Measurements from ENCODE around the gene HACD3.
"Not testable (repeated sequence)": the region's sequence is repeated elsewhere in the genome, so short reads cannot be mapped to it uniquely, and the experiment has no call there.

The HACD3 gene

GRCh38 chr15:65549288-65549687, 19.0 kb downstream of the HACD3 start:
- not testable (repeated sequence) for DNase-seq (ENCODE audit: low read depth)

GRCh38 chr15:65550681-65551098, 20.4 kb downstream of the HACD3 start:
- no peak for DNase-seq (ENCODE audit: low read depth)

GRCh38 chr15:65551183-65551582, 20.9 kb downstream of the HACD3 start:
- DNase-seq (ENCODE audit: low read depth) = no peak

DNA sequence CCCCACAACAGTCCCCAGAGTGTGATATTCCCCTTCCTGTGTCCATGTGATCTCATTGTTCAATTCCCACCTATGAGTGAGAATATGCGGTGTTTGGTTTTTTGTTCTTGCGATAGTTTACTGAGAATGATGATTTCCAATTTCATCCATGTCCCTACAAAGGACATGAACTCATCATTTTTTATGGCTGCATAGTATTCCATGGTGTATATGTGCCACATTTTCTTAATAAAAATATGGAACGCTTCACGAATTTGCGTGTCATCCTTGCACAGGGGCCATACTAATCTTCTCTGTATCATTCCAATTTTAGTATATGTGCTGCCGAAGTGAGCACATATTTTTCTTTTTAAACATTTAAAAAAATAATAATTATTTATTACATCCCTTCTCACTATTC, 22.6 kb downstream of the HACD3 start:
- not testable (repeated sequence) for DNase-seq (ENCODE audit: low read depth)

DNA sequence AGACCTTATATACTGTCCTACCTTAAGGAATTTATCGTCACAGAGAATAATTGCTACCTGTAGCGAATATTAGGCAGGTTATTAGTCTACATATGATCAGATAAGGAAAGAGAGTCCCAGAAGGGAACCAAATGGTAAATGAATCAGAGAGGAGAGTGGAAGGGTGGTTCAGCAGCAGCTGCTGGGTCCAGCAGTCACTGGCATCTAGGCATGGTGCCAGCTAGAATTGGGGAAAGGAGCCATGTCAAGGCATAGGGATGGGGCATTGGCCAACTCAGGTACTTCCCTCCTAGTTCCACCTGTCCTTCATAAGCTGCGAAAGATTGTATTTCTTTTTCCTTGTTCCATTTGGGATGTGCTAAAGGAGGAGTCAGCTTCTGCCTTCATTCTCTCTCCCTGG, 23.4 kb downstream of the HACD3 start:
- no peak for DNase-seq (ENCODE audit: low read depth)

DNA sequence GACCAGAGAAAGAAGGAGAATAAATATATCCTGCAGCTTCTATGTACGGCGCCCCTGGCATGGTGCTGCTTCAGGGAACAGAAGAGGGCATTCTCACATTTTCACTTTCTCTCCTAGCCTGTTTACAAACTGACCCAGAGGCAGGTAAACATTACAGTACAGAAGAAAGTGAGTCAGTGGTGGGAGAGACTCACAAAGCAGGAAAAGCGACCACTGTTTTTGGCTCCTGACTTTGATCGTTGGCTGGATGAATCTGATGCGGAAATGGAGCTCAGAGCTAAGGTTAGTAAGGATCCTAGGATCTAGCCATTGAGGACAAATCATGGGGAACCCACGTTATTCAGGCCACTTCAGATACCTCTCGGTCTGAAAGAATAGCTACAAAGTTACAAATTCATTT, 26.4 kb downstream of the HACD3 start:
- no peak for DNase-seq (ENCODE audit: low read depth)

DNA sequence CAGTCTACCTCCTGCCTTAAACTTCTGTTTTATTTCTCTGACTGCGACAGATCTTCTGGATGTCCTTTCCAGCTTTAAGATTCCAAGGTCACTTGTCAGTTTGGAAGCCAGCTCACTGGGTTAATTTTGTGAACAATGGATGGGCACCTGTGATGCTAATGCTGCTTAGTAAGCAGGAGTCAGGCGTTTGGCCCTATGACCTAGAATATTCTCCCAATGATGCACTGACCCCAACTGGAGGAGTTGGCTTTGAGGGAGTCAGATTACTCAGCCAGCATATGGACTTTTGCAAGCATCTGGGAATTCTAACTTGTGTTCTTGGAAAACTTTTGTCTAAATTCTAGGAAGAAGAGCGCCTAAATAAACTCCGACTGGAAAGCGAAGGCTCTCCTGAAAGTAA, 28.1 kb downstream of the HACD3 start:
- DNase-seq (ENCODE audit: low read depth) = no peak

DNA sequence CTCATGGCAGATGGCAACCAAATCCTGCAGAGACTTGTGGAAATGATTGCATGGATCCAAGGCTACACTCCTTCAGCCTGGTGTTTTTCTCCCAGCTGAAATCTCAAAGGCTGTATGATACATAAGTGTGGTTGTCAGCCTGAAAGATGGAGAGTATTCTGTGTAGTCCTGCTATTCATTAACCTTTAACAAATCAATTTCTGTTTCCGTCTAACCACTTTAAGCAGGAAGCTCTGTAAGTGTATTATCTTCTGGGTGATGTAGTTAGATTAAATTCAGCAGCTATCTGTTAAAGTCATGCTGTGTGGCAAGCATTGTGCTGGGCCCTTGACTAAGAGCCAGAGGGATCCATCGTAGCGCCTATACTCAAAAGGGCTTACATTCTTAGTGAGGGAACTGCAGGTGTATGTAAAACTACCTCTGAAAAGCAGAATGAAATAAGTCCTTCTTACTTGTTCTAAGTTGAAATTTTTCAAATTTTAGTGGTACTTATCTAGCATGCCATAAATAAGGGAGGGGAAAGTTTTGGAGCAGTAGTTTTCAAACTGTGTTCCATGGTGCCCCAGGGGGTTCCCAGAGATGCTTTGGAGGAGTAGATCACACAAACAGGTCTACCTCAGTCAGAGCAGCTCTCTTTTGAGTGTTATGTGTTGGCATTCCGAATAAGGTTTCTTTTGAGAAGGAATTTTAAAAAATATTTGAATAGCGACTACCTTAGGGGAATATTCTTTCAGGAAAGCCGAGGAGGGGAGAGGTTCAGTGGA, 28.9 kb downstream of the HACD3 start:
- no peak for DNase-seq (ENCODE audit: low read depth)

DNA sequence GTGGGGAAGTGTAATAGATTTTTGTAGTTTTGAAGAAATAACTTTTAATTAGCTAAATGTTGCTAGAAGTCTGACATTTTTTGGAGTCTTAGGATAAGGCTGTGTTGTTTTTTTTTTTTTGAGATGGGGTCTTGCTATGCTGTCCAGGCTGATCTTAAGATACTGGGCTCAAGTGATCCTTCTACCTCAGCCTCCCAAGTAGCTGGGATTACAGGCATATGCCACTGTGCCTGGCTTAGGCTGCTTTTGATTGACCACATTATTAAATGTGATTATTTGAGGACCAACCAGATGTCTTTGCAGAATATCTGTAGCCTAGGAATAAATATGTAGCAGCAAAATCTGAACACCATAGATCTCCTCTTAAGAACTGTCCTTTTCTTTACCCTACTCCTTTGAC, 29.7 kb downstream of the HACD3 start:
- DNase-seq (ENCODE audit: low read depth) = no peak

- DNase-seq (ENCODE audit: low read depth) = no peak
Observed at GRCh38 chr15:65561934-65562333, 31.7 kb downstream of the HACD3 start.

DNA sequence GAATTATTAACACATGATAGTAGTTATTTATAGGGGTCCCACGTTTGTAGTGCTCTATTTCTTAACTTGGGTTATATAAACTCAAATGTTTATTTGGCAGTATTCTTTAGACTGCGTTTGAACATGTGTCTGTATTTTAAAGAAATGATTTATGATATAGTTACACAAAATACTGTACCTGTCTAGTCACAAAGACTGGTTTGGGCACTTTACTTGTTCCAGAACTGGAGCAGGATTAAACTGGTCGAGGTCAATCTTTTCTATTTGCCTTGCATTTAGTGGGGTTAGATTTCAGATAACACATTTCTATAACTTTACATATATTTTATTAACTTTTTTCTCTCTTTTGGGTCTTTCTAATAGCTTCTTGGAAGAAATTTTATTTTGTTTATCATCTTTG, 39.5 kb downstream of the HACD3 start:
- DNase-seq (ENCODE audit: low read depth) = no peak

GRCh38 chr15:65571971-65572370, 41.7 kb downstream of the HACD3 start:
- no peak for DNase-seq (ENCODE audit: low read depth)

- DNase-seq (ENCODE audit: low read depth) = no peak
Observed at GRCh38 chr15:65576664-65577063, 46.4 kb downstream of the HACD3 start.

GRCh38 chr15:65577129-65577996, 47.1 kb downstream of the HACD3 start:
- no peak for DNase-seq (ENCODE audit: low read depth)

GRCh38 chr15:65578904-65579728, 48.9 kb downstream of the HACD3 start:
- DNase-seq (ENCODE audit: low read depth) = no peak

- no peak for DNase-seq (ENCODE audit: low read depth)
Observed at GRCh38 chr15:65579762-65580161, 49.5 kb downstream of the HACD3 start.

- DNase-seq (ENCODE audit: low read depth) = no peak
Observed at GRCh38 chr15:65580287-65580686, 50.0 kb downstream of the HACD3 start.

GRCh38 chr15:65583701-65584100, 53.4 kb downstream of the HACD3 start:
- DNase-seq (ENCODE audit: low read depth) = peak; percentile 30

DNA sequence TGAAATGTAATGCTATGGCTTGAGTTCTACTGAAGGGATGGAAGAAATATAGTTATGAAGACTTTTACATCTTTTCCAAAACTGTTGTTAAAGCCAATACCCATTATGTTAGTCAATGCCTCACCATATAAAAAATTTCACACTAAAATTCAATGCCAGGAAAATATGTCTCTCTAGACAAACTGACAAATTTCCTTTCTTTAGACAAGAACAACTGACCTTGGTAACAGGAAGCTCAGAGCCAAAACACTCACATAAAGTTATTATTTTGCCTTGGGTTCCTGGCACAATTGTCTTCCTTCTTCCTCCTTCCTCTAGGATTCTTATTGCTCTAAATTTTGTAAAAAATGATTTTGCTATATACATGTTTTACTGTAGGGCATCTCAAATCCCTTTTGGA, 54.0 kb downstream of the HACD3 start:
- DNase-seq (ENCODE audit: low read depth) = no peak

DNA sequence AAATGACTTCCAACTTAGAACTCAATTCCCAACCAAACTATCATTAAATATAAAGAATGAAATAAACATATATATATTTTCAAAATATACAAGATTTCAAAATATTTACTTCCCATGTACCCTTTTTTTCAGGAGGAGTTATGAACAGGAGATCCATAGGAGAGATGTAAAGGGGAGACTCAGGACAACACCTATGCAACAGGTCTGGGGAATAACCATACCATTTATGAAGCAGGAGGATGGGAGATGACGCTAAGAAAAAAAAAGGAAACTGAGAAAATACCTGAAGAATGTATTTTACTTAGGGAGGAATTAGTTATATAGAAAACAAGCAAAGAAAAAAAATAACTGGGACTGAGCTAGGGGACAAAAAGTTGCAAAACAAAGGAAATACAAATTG, 56.8 kb downstream of the HACD3 start:
- DNase-seq (ENCODE audit: low read depth) = no peak

DNA sequence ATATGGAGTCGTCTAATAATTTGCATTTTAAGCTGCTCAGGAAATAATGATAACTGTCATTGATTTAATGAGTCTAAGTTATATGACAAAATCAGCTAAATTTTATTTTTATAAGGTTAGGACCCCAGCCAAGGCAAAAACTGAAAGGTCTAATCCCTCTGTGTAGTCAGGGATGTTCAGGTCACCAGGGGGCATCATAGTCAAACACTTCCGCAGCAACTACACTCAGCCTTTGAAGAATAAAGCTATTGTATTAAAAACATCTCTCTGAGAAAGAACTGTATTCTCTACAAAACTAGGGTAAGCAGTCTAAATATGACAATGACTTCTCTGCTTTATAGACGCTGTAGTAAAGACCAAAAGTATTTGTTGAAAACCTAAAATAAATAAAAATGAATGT, 65.7 kb downstream of the HACD3 start:
- no peak for DNase-seq (ENCODE audit: low read depth)

- DNase-seq (ENCODE audit: low read depth) = no peak
Observed at GRCh38 chr15:65598468-65598867, 68.2 kb downstream of the HACD3 start.
